GM23248 (cell line): Measurements from ENCODE around the gene SLC25A21. TPM values are rescaled to one million over a fixed set of nuclear protein-coding genes. Genes with fewer than 3 reads are reported as not detected.

Source experiments
- DNase-seq: peaks from one replicate; pipeline ENCODE4 v3.0.0-alpha.2; 2015
- H2AFZ ChIP-seq: fragments of 200-600 bp; sonication (generic); 2 replicates; pipeline ENCODE4 v1.6.1; 2016; ENCODE audit warnings: antibody characterized with exemption
- H3F3A ChIP-seq: fragments of 200-600 bp; sonication (generic); 2 replicates; pipeline ENCODE4 v1.6.1; 2016; ENCODE audit warnings: mild to moderate bottlenecking, antibody characterized with exemption, mixed run types; ENCODE audit not compliant: insufficient read depth
- H3K27ac ChIP-seq: fragments of 200-600 bp; sonication (generic); 2 replicates; pipeline ENCODE4 v1.5.1; 2016; ENCODE audit warnings: mild to moderate bottlenecking
- H3K27me3 ChIP-seq: fragments of 200-600 bp; sonication (generic); replicated peaks from 2 replicates; pipeline ENCODE4 v1.6.1; 2016; ENCODE audit warnings: mild to moderate bottlenecking; ENCODE audit not compliant: insufficient read depth
- H3K36me3 ChIP-seq: fragments of 200-600 bp; sonication (generic); 2 replicates; pipeline ENCODE4 v1.6.1; 2016; ENCODE audit warnings: low read depth, mild to moderate bottlenecking
- H3K4me1 ChIP-seq: fragments of 200-600 bp; sonication (generic); 2 replicates; pipeline ENCODE4 v1.6.1; 2016; ENCODE audit warnings: mild to moderate bottlenecking; ENCODE audit not compliant: insufficient read depth
- H3K4me2 ChIP-seq: fragments of 200-600 bp; sonication (generic); one replicate; pipeline ENCODE4 v1.6.1; 2016; ENCODE audit warnings: mild to moderate bottlenecking; ENCODE audit not compliant: unreplicated experiment
- H3K4me3 ChIP-seq: fragments of 200-600 bp; sonication (generic); 2 replicates; pipeline ENCODE4 v1.5.1; 2016; ENCODE audit warnings: mild to moderate bottlenecking
- H3K79me2 ChIP-seq: fragments of 200-600 bp; sonication (generic); 2 replicates; pipeline ENCODE4 v1.6.1; 2016; ENCODE audit warnings: mild to moderate bottlenecking; ENCODE audit not compliant: insufficient read depth
- H3K9ac ChIP-seq: fragments of 200-600 bp; sonication (generic); 2 replicates; pipeline ENCODE4 v1.6.1; 2016; ENCODE audit warnings: mild to moderate bottlenecking
- H3K9me2 ChIP-seq: fragments of 200-600 bp; sonication (generic); 2 replicates; pipeline ENCODE4 v1.6.1; 2016; ENCODE audit warnings: mixed run types, mild to moderate bottlenecking, moderate library complexity; ENCODE audit not compliant: insufficient read depth
- H3K9me3 ChIP-seq: fragments of 200-600 bp; sonication (generic); one replicate; pipeline ENCODE4 v1.6.1; 2017; ENCODE audit warnings: low read depth
- H4K20me1 ChIP-seq: fragments of 200-600 bp; sonication (generic); 2 replicates; pipeline ENCODE4 v1.6.0; 2016; ENCODE audit not compliant: insufficient read depth
- EZH2 ChIP-seq: fragments of 200-600 bp; sonication (generic); IDR thresholded peaks from 2 replicates; pipeline ENCODE4 v1.6.1; 2018; ENCODE audit warnings: antibody characterized with exemption, mild to moderate bottlenecking; ENCODE audit not compliant: insufficient read depth, poor library complexity, severe bottlenecking
- EZH2phosphoT487 ChIP-seq: fragments of 200-600 bp; sonication (generic); IDR thresholded peaks from 2 replicates; pipeline ENCODE4 v1.6.1; 2018; ENCODE audit warnings: antibody characterized with exemption, moderate library complexity, mild to moderate bottlenecking, low read depth; ENCODE audit not compliant: insufficient read depth
- WGBS, 2 experiments: methylation state at CpG; one replicate each; pipeline ENCODE4 v1.1.6; 2015 to 2017; ENCODE audit warnings: low lambda C conversion rate in 2 of 2, low coverage in 1 of 2; ENCODE audit errors: missing lambda C conversion rate in 2 of 2; 5-methylcytosine and 5-hydroxymethylcytosine counted together
- in situ Hi-C: fragments of 300-500 bp; cut with MboI; formaldehyde crosslinking; loops from 2 replicates; pipeline ENCODE4 v1.15.0; 2020
- polyA plus RNA-seq: library from polyadenylated mRNA; unstranded; fragments of >200 nt; fragmentation: Nextera tagmentation; extraction: Ambion mirVana; gene quantifications from 2 replicates; pipeline ENCODE4 v1.2.1, GENCODE V29; 2016
- total RNA-seq: library from RNA; depleted of rRNA; stranded (reverse); fragments of >200 nt; shearing (Covaris generic); gene quantifications from 2 replicates; pipeline ENCODE4 v1.2.3, GENCODE V29; 2014

The SLC25A21 gene
- total and polyA plus RNA-seq, 2 experiments from 2014 or later, result 0.26 TPM; not detected in 1

DNA sequence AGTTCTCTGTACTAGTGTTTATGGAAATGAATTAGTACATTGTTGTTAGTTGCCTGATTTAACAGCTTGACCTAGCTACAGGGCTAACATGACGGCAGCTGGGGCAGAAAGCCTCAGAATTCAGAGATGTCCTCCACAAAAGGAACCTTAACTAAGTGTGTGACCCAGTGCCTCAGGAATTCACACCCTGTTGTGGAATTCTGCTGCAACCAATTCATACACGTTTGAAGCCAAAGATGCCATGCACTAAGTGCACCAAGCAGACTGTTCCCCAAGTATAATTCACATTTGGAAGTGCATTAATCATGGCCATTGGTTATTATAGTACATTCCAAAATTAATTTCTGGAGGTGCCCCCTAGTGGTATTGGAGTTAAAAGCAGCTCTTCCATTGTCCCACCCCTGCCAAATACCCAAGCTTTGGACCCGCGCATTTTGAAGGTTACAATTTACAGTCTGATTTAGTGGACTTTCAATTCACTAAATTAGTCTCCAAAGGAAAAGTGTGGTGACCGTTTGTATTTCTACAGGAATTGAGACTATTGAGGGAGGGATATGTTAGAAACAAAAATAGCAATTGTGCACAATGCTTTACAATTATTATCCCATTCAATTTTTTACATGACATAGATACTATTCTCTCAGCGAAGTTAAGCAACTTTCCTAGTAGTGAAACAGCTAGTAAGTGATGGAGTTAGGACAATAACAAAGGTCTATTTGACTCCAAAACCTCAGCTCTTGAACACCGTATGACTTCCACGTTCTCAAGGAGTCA, 424.8 kb downstream of the SLC25A21 start:
- Histone ChIP-seq H3K27me3 (peaks cover 13% of the 10 kb centered on the region; the same call in 1 of the 2 replicates), H3K4me1 (no peaks in the 10 kb centered on the region), H2AFZ (no peak overlapping the region), H3K9ac (no peak overlapping the region), H3K4me3 (no peak overlapping the region), H3K36me3 (no peaks in the 10 kb centered on the region), H3K79me2 (no peaks in the 10 kb centered on the region), H3F3A (no peaks in the 10 kb centered on the region), H3K9me3 (no peaks in the 10 kb centered on the region), H4K20me1 (no peaks in the 10 kb centered on the region), H3K9me2 (no peaks in the 10 kb centered on the region), H3K4me2 (no peak overlapping the region), H3K27ac (no peak overlapping the region)
- in situ Hi-C loops, result no loop called here
- WGBS, 2 experiments, result 49 to 56% methylated on average over 8 of the region's 8 CpGs
- TF ChIP-seq EZH2, result no peak
- TF ChIP-seq EZH2phosphoT487, result no peak
- peak; percentile 42 for DNase-seq

DNA sequence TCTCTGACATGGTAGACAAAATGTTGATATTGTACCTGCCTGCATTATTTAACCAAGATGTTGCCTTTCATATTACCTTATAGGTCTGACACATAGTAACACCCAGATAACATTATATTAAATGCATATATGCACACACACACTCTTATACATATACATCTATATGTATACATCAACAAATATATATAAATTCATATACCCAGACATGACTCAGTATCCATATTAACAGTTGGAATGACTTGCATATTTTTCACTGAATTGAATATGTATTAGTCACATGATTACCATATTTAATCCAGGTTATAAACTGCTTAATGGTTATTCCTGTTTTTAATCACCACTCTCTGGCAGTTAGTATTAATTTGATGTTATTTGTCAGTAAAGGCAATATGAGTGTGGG, 425.5 kb downstream of the SLC25A21 start:
- in situ Hi-C loops, result no loop called here
- Histone ChIP-seq H3F3A (no peaks in the 10 kb centered on the region), H3K4me1 (no peaks in the 10 kb centered on the region), H3K9me2 (no peaks in the 10 kb centered on the region), H3K27ac (no peak overlapping the region), H3K36me3 (no peaks in the 10 kb centered on the region), H3K9ac (no peak overlapping the region), H3K79me2 (no peaks in the 10 kb centered on the region), H3K27me3 (peaks cover 13% of the 10 kb centered on the region; the same call in 1 of the 2 replicates), H3K4me3 (no peak overlapping the region), H3K4me2 (no peak overlapping the region), H4K20me1 (no peaks in the 10 kb centered on the region), H2AFZ (no peak overlapping the region), H3K9me3 (no peaks in the 10 kb centered on the region)
- no peak for DNase-seq
- TF ChIP-seq EZH2phosphoT487 (no peak), EZH2 (no peak)

DNA sequence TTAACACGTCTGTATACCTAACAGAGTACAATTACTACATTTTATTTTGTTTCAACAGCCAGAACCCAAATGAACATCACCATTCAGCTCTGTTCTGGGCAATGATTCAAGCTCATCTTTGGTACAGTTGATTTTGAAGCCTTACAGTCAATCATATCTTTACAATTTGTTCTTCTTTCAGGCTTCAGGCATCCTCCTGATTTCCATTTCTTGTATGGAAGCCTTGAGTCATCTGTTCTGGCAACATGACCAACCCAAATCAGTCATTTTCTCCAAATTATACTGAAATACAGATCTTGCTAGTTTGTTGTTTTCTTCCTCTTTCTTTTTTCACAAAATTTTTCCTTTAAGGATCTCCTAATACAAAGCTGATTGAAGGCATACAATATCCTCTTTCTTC, 430.5 kb downstream of the SLC25A21 start:
- in situ Hi-C loops, result no loop called here
- TF ChIP-seq EZH2 (no peak), EZH2phosphoT487 (no peak)
- 8 to 33% methylated on average over 1 of the region's 1 CpG for WGBS, 2 experiments

DNA sequence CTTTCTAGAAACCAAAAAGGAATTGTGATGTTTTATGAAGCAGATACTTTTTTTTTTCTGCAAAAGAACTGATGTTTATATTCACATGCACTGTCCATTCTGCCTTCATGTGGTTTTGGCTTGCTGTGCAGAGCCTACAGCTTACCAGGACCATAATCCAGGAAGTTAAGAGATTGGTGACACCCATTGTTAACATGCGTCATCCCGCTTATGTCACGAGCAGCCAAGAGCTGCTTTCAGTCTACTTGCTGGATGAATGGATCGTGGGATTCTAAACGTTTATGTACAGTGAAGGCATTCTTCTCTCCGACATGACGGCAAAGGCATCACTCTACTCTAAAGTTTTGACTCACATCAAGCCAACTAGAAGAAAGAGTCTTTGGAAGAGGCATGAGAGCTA, 434.1 kb downstream of the SLC25A21 start:
- no peaks in the 10 kb centered on the region for H3K9me2 ChIP-seq
- in situ Hi-C loops, result no loop called here
- no peak overlapping the region for H2AFZ ChIP-seq
- 69 to 72% methylated on average over 7 of the region's 7 CpGs for WGBS, 2 experiments
- no peaks in the 10 kb centered on the region for H3K9me3 ChIP-seq
- no peak overlapping the region for H3K4me3 ChIP-seq
- no peaks in the 10 kb centered on the region for H3K79me2 ChIP-seq
- no peaks in the 10 kb centered on the region; the same call in 1 of the 2 replicates for H3K27me3 ChIP-seq
- H3K27ac ChIP-seq, result no peak overlapping the region
- H4K20me1 ChIP-seq, result no peaks in the 10 kb centered on the region
- H3K4me2 ChIP-seq, result no peak overlapping the region
- no peaks in the 10 kb centered on the region for H3K36me3 ChIP-seq
- no peaks in the 10 kb centered on the region for H3K4me1 ChIP-seq
- TF ChIP-seq EZH2 (no peak), EZH2phosphoT487 (no peak)
- DNase-seq, result no peak
- no peak overlapping the region for H3K9ac ChIP-seq
- H3F3A ChIP-seq, result no peaks in the 10 kb centered on the region

More for the DNA sequence above, 430.5 kb downstream of the SLC25A21 start:
- Histone ChIP-seq H3K4me2 (no peak overlapping the region), H3K27ac (no peak overlapping the region), H4K20me1 (no peaks in the 10 kb centered on the region), H3K9ac (no peak overlapping the region), H3K36me3 (no peaks in the 10 kb centered on the region), H2AFZ (no peak overlapping the region), H3K9me3 (no peaks in the 10 kb centered on the region), H3K4me1 (no peaks in the 10 kb centered on the region), H3K4me3 (no peak overlapping the region), H3F3A (no peaks in the 10 kb centered on the region), H3K27me3 (no peaks in the 10 kb centered on the region; the same call in 1 of the 2 replicates), H3K79me2 (no peaks in the 10 kb centered on the region), H3K9me2 (no peaks in the 10 kb centered on the region)
- DNase-seq, result no peak

DNA sequence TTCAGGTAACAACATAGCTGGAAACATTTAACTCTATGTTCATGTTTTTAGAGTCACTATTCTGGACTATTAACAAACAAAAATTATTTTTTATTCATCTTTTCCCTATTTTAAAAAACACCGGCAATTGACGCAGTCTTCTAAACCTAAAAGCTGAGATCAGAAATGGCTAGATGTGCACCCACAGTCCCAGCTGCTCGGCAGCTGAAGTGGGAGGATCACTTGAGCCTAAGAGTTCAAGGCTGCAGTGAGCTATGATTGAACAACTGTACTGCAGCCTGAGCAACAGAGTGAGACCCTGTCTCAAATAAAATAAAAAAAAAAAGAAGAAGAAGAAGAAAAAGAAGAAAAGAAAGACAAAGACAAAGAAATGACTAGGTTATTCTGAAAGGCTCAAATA, 446.3 kb downstream of the SLC25A21 start:
- Histone ChIP-seq H2AFZ (no peak overlapping the region), H3F3A (no peaks in the 10 kb centered on the region), H3K9me3 (no peaks in the 10 kb centered on the region), H3K9ac (no peak overlapping the region), H3K4me2 (no peak overlapping the region), H3K27ac (no peak overlapping the region), H3K79me2 (no peaks in the 10 kb centered on the region), H4K20me1 (no peaks in the 10 kb centered on the region), H3K36me3 (no peaks in the 10 kb centered on the region), H3K27me3 (no peaks in the 10 kb centered on the region; the same call in 1 of the 2 replicates), H3K4me3 (no peak overlapping the region), H3K9me2 (no peaks in the 10 kb centered on the region), H3K4me1 (no peaks in the 10 kb centered on the region)
- in situ Hi-C loops, result no loop called here
- no peak for TF ChIP-seq EZH2
- no peak for TF ChIP-seq EZH2phosphoT487
- no peak for DNase-seq
- 67 to 70% methylated on average over 3 of the region's 3 CpGs for WGBS, 2 experiments
